Astrocyte (in vitro differentiated cells and primary cell): ENCODE measurements around the gene ZNF292.

ENCODE experiments used
- EZH2 ChIP-seq: IDR thresholded peaks from 2 replicates; pipeline ENCODE4 v1.6.1; 2012; ENCODE audit warnings: mild to moderate bottlenecking, low read length, inconsistent platforms; ENCODE audit not compliant: insufficient read depth
- TF ChIP-seq, protein P1 (sequence below): IDR thresholded peaks from 2 replicates; pipeline ENCODE4 v1.5.1; 2011; ENCODE audit warnings: low read depth, mild to moderate bottlenecking, inconsistent platforms, low read length, moderate library complexity; ENCODE audit not compliant: insufficient read depth

DNA sequence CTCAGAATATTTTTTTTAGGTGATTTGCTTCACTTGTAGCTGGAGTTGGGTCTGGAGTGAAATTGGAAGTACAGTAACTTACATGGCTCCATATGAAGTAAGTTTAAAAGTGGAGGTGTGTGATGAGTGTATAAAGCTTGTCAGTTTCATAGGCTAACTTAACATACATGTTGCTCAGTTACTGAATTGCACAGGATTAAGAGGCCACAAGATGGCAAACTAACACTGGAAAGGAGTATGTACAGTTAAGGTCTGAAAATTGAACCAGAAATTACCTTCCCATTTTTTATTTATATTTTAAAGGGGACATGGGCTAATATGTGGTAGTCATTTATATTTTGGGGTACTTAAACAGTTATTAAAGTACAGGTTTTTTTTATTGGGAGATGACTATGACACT, 121.8 kb downstream of the ZNF292 start:
- no peak for TF ChIP-seq EZH2
- TF ChIP-seq, protein P1, sequence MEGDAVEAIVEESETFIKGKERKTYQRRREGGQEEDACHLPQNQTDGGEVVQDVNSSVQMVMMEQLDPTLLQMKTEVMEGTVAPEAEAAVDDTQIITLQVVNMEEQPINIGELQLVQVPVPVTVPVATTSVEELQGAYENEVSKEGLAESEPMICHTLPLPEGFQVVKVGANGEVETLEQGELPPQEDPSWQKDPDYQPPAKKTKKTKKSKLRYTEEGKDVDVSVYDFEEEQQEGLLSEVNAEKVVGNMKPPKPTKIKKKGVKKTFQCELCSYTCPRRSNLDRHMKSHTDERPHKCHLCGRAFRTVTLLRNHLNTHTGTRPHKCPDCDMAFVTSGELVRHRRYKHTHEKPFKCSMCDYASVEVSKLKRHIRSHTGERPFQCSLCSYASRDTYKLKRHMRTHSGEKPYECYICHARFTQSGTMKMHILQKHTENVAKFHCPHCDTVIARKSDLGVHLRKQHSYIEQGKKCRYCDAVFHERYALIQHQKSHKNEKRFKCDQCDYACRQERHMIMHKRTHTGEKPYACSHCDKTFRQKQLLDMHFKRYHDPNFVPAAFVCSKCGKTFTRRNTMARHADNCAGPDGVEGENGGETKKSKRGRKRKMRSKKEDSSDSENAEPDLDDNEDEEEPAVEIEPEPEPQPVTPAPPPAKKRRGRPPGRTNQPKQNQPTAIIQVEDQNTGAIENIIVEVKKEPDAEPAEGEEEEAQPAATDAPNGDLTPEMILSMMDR, result peak; percentile 5
